CD14-positive monocyte (primary cell): Measurements from ENCODE around the gene RAB39B. TPM values are rescaled to one million over a fixed set of nuclear protein-coding genes. Genes with fewer than 3 reads are reported as not detected.
"Not testable (repeated sequence)": the region's sequence is repeated elsewhere in the genome, so short reads cannot be mapped to it uniquely, and the experiment has no call there.

ENCODE experiments used
- DNase-seq, 3 donors: peaks; one replicate each; pipeline ENCODE4 v3.0.0-alpha.2; 2011 to 2022
- H2AFZ ChIP-seq: 2 replicates; pipeline ENCODE4 v1.6.0; 2012; ENCODE audit warnings: mild to moderate bottlenecking, low read depth, low read length, inconsistent platforms; ENCODE audit not compliant: insufficient read depth, poor library complexity, severe bottlenecking
- H3K27ac ChIP-seq, 2 donors: 1 replicate in 1 of 2; 2 replicates in 1 of 2; pipeline ENCODE4 v1.5.1; 2012 to 2013; ENCODE audit warnings: low read length in 2 of 2, control low read depth in 1 of 2, inconsistent platforms in 1 of 2, low read depth in 1 of 2, mild to moderate bottlenecking in 1 of 2
- H3K27me3 ChIP-seq, 2 donors: one replicate each; pipeline versions ENCODE4 v1.6.0 to v1.6.1; 2011 to 2013; ENCODE audit warnings: low read length in 2 of 2; ENCODE audit not compliant: control insufficient read depth in 2 of 2, insufficient read depth in 2 of 2
- H3K36me3 ChIP-seq, 2 donors: replicated peaks in 1 of 2; 1 replicate in 1 of 2; 2 replicates in 1 of 2; pipeline versions ENCODE4 v1.5.1 to v1.6.1; 2012 to 2013; ENCODE audit warnings: low read length in 2 of 2, control low read depth in 1 of 2, inconsistent platforms in 1 of 2, mild to moderate bottlenecking in 1 of 2; ENCODE audit not compliant: insufficient read depth in 2 of 2, control insufficient read depth in 1 of 2
- H3K4me1 ChIP-seq, 2 donors: 1 replicate in 1 of 2; 2 replicates in 1 of 2; pipeline versions ENCODE4 v1.5.1 to v1.6.1; 2012 to 2013; ENCODE audit warnings: low read length in 2 of 2, control low read depth in 1 of 2, inconsistent platforms in 1 of 2, mild to moderate bottlenecking in 1 of 2, moderate library complexity in 1 of 2; ENCODE audit not compliant: insufficient read depth in 2 of 2, control insufficient read depth in 1 of 2
- H3K4me2 ChIP-seq: replicated peaks from 2 replicates; pipeline ENCODE3; 2012; ENCODE audit warnings: low read length, moderate library complexity, mild to moderate bottlenecking; ENCODE audit not compliant: poor library complexity, severe bottlenecking; ENCODE audit errors: extremely low read depth
- H3K4me3 ChIP-seq, 3 experiments: fragments of 200-600 bp in 1 of 3; sonication (generic) in 1 of 3; replicated peaks in 1 of 3; 1 replicate in 2 of 3; 2 replicates in 1 of 3; pipeline ENCODE4 v1.5.1; 2011 to 2013; ENCODE audit warnings: low read length in 3 of 3, mild to moderate bottlenecking in 3 of 3, control low read depth in 2 of 3, low read depth in 2 of 3, inconsistent platforms in 1 of 3, moderate library complexity in 1 of 3
- H3K79me2 ChIP-seq: 2 replicates; pipeline ENCODE4 v1.6.0; 2012; ENCODE audit warnings: mild to moderate bottlenecking, control low read depth, inconsistent platforms, low read length, moderate library complexity; ENCODE audit not compliant: insufficient read depth
- H3K9ac ChIP-seq: 2 replicates; pipeline ENCODE4 v1.6.0; 2017; ENCODE audit warnings: low read length, mild to moderate bottlenecking; ENCODE audit not compliant: insufficient read depth, poor library complexity, severe bottlenecking
- H3K9me3 ChIP-seq, 2 donors: replicated peaks in 1 of 2; 1 replicate in 1 of 2; 2 replicates in 1 of 2; pipeline versions ENCODE4 v1.5.1 to v1.6.1; 2012 to 2013; ENCODE audit warnings: low read length in 2 of 2, control low read depth in 1 of 2; ENCODE audit not compliant: control insufficient read depth in 1 of 2, insufficient read depth in 1 of 2
- H4K20me1 ChIP-seq: 2 replicates; pipeline ENCODE4 v1.6.0; 2012; ENCODE audit warnings: mild to moderate bottlenecking, low read length, control low read depth, moderate library complexity; ENCODE audit not compliant: insufficient read depth
- H3K27ac Mint-ChIP-seq, 7 donors: one replicate each; pipeline ENCODE4 v1.8.0; 2020; ENCODE audit warnings: mild to moderate bottlenecking in 7 of 7, mixed read lengths in 7 of 7, moderate library complexity in 6 of 7, inconsistent platforms in 2 of 7
- H3K27me3 Mint-ChIP-seq, 3 donors: one replicate each; pipeline ENCODE4 v1.8.0; 2021 to 2022; ENCODE audit warnings: low read depth in 3 of 3, mild to moderate bottlenecking in 3 of 3, mixed read lengths in 3 of 3, moderate library complexity in 3 of 3, inconsistent platforms in 1 of 3
- H3K36me3 Mint-ChIP-seq, 2 donors: one replicate each; pipeline ENCODE4 v1.8.0; 2020; ENCODE audit warnings: mixed read lengths in 2 of 2, inconsistent platforms in 1 of 2, mild to moderate bottlenecking in 1 of 2
- H3K4me1 Mint-ChIP-seq: one replicate; pipeline ENCODE4 v1.8.0; 2020; ENCODE audit warnings: mild to moderate bottlenecking, mixed read lengths
- H3K4me3 Mint-ChIP-seq, 2 donors: one replicate each; pipeline ENCODE4 v1.8.0; 2020; ENCODE audit warnings: mild to moderate bottlenecking in 2 of 2, mixed read lengths in 2 of 2, moderate library complexity in 1 of 2
- H3K9me3 Mint-ChIP-seq, 7 donors: one replicate each; pipeline ENCODE4 v1.8.0; 2020 to 2022; ENCODE audit warnings: mixed read lengths in 7 of 7, mild to moderate bottlenecking in 6 of 7, moderate library complexity in 6 of 7, inconsistent platforms in 2 of 7
- WGBS: methylation state at CpG from one replicate; pipeline ENCODE4 v1.1.5; 2013; ENCODE audit warnings: missing lambda C conversion rate; ENCODE audit not compliant: insufficient coverage; 5-methylcytosine and 5-hydroxymethylcytosine counted together
- intact Hi-C, 2 donors: fragments of 100-400 bp; cut with micrococcal nuclease; formaldehyde crosslinking; loops; one replicate each; pipeline versions ENCODE4 v1.15.0 to v1.15.1; 2023
- polyA plus RNA-seq, 3 donors: library from polyadenylated mRNA; depleted of rRNA in 1 of 3; unstranded in 2 of 3; stranded (reverse) in 1 of 3; fragments of 300-500 nt in 2 of 3; fragments of >200 nt in 1 of 3; fragmentation: Illumina TruSeq in 2 of 3; gene quantifications; 1 replicate in 2 of 3; 2 replicates in 1 of 3; pipeline ENCODE4 v1.2.3, GENCODE V29; 2012 to 2021
- TF ChIP-seq, protein P1 (sequence below): fragments of 200-600 bp; IDR thresholded peaks from one replicate; pipeline ENCODE4 v1.8.0; 2022; ENCODE audit warnings: antibody characterized with exemption, mild to moderate bottlenecking

RAB39B gene
- polyA plus RNA-seq, 3 donors = 0.20 to 0.41 (median 0.25) TPM

DNA sequence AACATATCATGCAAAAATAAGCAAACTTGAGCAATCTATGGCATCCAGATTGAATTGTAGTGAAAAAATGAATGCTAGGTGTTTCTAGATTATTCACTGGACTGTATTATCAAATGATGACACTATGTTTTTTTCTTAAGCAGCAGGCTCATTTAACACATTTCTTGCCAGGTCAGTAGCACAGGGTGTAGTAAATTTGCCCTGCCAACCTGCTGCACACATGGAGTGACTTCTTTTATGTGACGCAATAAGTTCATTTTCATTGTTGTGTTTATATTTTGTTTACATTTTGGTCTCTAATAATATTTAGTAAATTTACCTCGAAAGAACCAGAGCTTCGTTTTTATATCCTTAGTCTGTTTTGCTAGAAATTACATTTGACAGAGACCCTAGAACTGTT lies 38.5 kb downstream of the RAB39B start:
- Histone ChIP-seq H3K79me2 (peaks cover 12% of the 10 kb centered on the region), H2AFZ (no peak overlapping the region), H3K27ac (no peak overlapping the region), H4K20me1 (no peaks in the 10 kb centered on the region), H3K4me2 (no peak overlapping the region), H3K27me3 (no peaks in the 10 kb centered on the region), H3K9me3 (no peaks in the 10 kb centered on the region), H3K4me3 (no peak overlapping the region), H3K9ac (no peak overlapping the region), H3K4me1 (no peaks in the 10 kb centered on the region), H3K36me3 (peaks cover 34 to 69% of the 10 kb centered on the region in 2 donors)
- Mint-ChIP-seq H3K4me1 (peaks cover 3% of the 10 kb centered on the region), H3K27me3 (peaks cover 0 to 4% (median 0%) of the 10 kb centered on the region in 3 donors), H3K36me3 (peaks cover 52 to 66% of the 10 kb centered on the region in 2 donors), H3K9me3 (peaks cover 0 to 6% (median 2%) of the 10 kb centered on the region in 7 donors), H3K4me3 (no peak overlapping the region), H3K27ac (no peak overlapping the region)
- WGBS = no CpG with 5 or more reads among the region's 3 CpGs
- no peak for DNase-seq
- TF ChIP-seq, protein P1, sequence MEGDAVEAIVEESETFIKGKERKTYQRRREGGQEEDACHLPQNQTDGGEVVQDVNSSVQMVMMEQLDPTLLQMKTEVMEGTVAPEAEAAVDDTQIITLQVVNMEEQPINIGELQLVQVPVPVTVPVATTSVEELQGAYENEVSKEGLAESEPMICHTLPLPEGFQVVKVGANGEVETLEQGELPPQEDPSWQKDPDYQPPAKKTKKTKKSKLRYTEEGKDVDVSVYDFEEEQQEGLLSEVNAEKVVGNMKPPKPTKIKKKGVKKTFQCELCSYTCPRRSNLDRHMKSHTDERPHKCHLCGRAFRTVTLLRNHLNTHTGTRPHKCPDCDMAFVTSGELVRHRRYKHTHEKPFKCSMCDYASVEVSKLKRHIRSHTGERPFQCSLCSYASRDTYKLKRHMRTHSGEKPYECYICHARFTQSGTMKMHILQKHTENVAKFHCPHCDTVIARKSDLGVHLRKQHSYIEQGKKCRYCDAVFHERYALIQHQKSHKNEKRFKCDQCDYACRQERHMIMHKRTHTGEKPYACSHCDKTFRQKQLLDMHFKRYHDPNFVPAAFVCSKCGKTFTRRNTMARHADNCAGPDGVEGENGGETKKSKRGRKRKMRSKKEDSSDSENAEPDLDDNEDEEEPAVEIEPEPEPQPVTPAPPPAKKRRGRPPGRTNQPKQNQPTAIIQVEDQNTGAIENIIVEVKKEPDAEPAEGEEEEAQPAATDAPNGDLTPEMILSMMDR = no peak
- intact Hi-C loops = no loop called here

DNA sequence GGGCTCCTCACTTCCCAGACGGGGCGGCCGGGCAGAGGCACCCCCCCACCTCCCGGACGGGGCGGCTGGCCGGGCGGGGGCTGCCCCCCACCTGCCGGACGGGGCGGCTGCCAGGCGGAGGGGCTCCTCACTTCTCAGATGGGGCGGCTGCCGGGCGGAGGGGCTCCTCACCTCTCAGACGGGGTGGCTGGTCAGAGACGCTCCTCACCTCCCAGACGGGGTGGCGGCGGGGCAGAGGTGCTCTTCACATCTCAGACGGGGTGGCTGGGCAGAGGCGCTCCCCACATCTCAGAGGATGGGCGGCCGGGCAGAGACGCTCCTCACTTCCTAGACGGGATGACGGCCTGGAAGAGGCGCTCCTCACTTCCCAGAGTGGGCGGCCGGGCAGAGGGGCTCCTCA lies 40.5 kb downstream of the RAB39B start:
- H3K27me3 ChIP-seq, intact Hi-C loops, DNase-seq, H3K4me2 ChIP-seq, H3K9me3 ChIP-seq, H3K4me3 Mint-ChIP-seq, H3K27ac Mint-ChIP-seq, H3K4me1 Mint-ChIP-seq, H3K9ac ChIP-seq, H4K20me1 ChIP-seq, H3K4me3 ChIP-seq, H3K27me3 Mint-ChIP-seq, H3K4me1 ChIP-seq, H3K9me3 Mint-ChIP-seq, H2AFZ ChIP-seq, H3K27ac ChIP-seq: not testable (repeated sequence)
- Histone ChIP-seq H3K36me3 (peaks cover 29 to 54% of the 10 kb centered on the region in 2 donors), H3K79me2 (peaks cover 24% of the 10 kb centered on the region)
- H3K36me3 Mint-ChIP-seq = peaks cover 42 to 51% of the 10 kb centered on the region in 2 donors
- no CpG with 5 or more reads among the region's 30 CpGs for WGBS
